Measurements from ENCODE around the gene PATZ1.

DNA sequence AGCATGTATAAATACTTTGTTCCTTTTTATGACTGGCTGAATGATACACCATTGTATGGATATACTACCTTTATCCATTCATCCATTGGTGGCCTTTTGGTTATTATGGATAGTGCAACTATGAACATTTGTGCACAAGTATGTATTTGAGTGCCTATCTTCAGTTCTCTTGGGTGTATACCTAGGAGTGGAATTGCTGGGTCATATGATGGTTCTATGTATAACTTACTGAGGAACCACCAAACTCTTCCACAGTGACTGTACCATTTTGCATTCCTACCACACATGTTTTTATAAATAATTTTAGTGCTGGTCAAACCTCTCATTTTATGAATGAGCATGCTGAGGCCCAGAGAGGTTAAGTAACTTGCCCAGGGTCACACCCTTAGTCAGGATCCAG lies 3.8 kb upstream of the PATZ1 start:
- TF ChIP-seq, protein P1, sequence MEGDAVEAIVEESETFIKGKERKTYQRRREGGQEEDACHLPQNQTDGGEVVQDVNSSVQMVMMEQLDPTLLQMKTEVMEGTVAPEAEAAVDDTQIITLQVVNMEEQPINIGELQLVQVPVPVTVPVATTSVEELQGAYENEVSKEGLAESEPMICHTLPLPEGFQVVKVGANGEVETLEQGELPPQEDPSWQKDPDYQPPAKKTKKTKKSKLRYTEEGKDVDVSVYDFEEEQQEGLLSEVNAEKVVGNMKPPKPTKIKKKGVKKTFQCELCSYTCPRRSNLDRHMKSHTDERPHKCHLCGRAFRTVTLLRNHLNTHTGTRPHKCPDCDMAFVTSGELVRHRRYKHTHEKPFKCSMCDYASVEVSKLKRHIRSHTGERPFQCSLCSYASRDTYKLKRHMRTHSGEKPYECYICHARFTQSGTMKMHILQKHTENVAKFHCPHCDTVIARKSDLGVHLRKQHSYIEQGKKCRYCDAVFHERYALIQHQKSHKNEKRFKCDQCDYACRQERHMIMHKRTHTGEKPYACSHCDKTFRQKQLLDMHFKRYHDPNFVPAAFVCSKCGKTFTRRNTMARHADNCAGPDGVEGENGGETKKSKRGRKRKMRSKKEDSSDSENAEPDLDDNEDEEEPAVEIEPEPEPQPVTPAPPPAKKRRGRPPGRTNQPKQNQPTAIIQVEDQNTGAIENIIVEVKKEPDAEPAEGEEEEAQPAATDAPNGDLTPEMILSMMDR (IDR thresholded peaks at IDR 0.05), result no peak
- no peak for TF ChIP-seq POLR2A (IDR thresholded peaks at IDR 0.05)
- no peak for TF ChIP-seq EP300 (IDR thresholded peaks at IDR 0.05)

Data from ovary (tissue), 3 donors.